Liver (tissue), 9 donors: ENCODE data around the gene IL12RB2. TPM values are rescaled to one million over a fixed set of nuclear protein-coding genes. Genes with fewer than 3 reads are reported as not detected.

Experiments used
- DNase-seq: peaks from one replicate; pipeline ENCODE4 v3.0.0-alpha.2; 2017; ENCODE audit warnings: low spot score
- H3K27ac ChIP-seq, 2 donors: one replicate each; pipeline ENCODE4 v1.7.0; 2013; ENCODE audit warnings: inconsistent platforms in 2 of 2, low read length in 2 of 2, control low read depth in 1 of 2, low read depth in 1 of 2, mild to moderate bottlenecking in 1 of 2
- H3K27me3 ChIP-seq, 4 donors: one replicate each; pipeline versions ENCODE4 v1.6.1 to v1.7.0; 2013; ENCODE audit warnings: low read length in 3 of 4, inconsistent platforms in 1 of 4, mild to moderate bottlenecking in 1 of 4, moderate library complexity in 1 of 4; ENCODE audit not compliant: control insufficient read depth in 4 of 4, insufficient read depth in 4 of 4
- H3K36me3 ChIP-seq, 4 donors: one replicate each; pipeline versions ENCODE4 v1.6.1 to v1.7.0; 2013; ENCODE audit warnings: low read length in 3 of 4, mild to moderate bottlenecking in 3 of 4, low read depth in 1 of 4, moderate library complexity in 1 of 4; ENCODE audit not compliant: control insufficient read depth in 4 of 4, insufficient read depth in 3 of 4
- H3K4me1 ChIP-seq, 4 donors: one replicate each; pipeline versions ENCODE4 v1.6.1 to v1.7.0; 2013; ENCODE audit warnings: low read length in 3 of 4, mild to moderate bottlenecking in 3 of 4, moderate library complexity in 1 of 4; ENCODE audit not compliant: control insufficient read depth in 4 of 4, insufficient read depth in 4 of 4
- H3K4me3 ChIP-seq, 3 donors: one replicate each; pipeline versions ENCODE4 v1.6.1 to v1.7.0; 2013; ENCODE audit warnings: low read length in 3 of 3, control low read depth in 1 of 3, low read depth in 1 of 3, mild to moderate bottlenecking in 1 of 3
- H3K9ac ChIP-seq, 2 donors: one replicate each; pipeline ENCODE4 v1.7.0; 2013; ENCODE audit warnings: low read length in 2 of 2, mild to moderate bottlenecking in 2 of 2, moderate library complexity in 2 of 2, control low read depth in 1 of 2, low read depth in 1 of 2
- H3K9me3 ChIP-seq, 4 donors: one replicate each; pipeline versions ENCODE4 v1.6.1 to v1.7.0; 2013; ENCODE audit warnings: low read length in 3 of 4; ENCODE audit not compliant: control insufficient read depth in 4 of 4
- ATF3 ChIP-seq: IDR thresholded peaks from 2 replicates; pipeline ENCODE4 v1.6.1; 2016; ENCODE audit warnings: antibody characterized with exemption
- CTCF ChIP-seq: fragments of 150-350 bp; IDR thresholded peaks from 2 replicates; pipeline ENCODE4 v1.5.1; 2017; ENCODE audit warnings: improper control_type of control experiment, low read depth, low read length; ENCODE audit not compliant: missing input control
- EGR1 ChIP-seq, 2 donors: IDR thresholded peaks; 2 replicates each; pipeline ENCODE4 v1.6.1; 2016 to 2018; ENCODE audit warnings: antibody characterized with exemption in 2 of 2, low read depth in 2 of 2
- FOXA1 ChIP-seq: IDR thresholded peaks from 2 replicates; pipeline ENCODE4 v1.6.1; 2016; ENCODE audit warnings: antibody characterized with exemption
- FOXA2 ChIP-seq: IDR thresholded peaks from 2 replicates; pipeline ENCODE4 v1.6.1; 2016; ENCODE audit warnings: antibody characterized with exemption
- GABPA ChIP-seq, 2 donors: IDR thresholded peaks in 1 of 2; conservative IDR thresholded peaks in 1 of 2; 2 replicates each; pipeline ENCODE4 v1.6.1; 2016; ENCODE audit warnings: antibody characterized with exemption in 2 of 2, mild to moderate bottlenecking in 1 of 2, moderate library complexity in 1 of 2
- HNF4A ChIP-seq, 2 donors: conservative IDR thresholded peaks; 2 replicates each; pipeline ENCODE4 v1.6.1; 2016; ENCODE audit warnings: antibody characterized with exemption in 2 of 2, mild to moderate bottlenecking in 2 of 2
- HNF4G ChIP-seq: IDR thresholded peaks from 2 replicates; pipeline ENCODE4 v1.6.1; 2016; ENCODE audit warnings: antibody characterized with exemption
- MAX ChIP-seq: IDR thresholded peaks from 2 replicates; pipeline ENCODE4 v1.6.1; 2016; ENCODE audit warnings: antibody characterized with exemption
- NR2F2 ChIP-seq: IDR thresholded peaks from 2 replicates; pipeline ENCODE4 v1.6.1; 2016; ENCODE audit warnings: antibody characterized with exemption
- RAD21 ChIP-seq, 2 donors: IDR thresholded peaks; 2 replicates each; pipeline ENCODE4 v1.6.1; 2016; ENCODE audit warnings: antibody characterized with exemption in 2 of 2, mild to moderate bottlenecking in 2 of 2
- REST ChIP-seq: IDR thresholded peaks from 2 replicates; pipeline ENCODE4 v1.6.1; 2016; ENCODE audit warnings: antibody characterized with exemption, mild to moderate bottlenecking
- RXRA ChIP-seq, 2 donors: IDR thresholded peaks; 2 replicates each; pipeline ENCODE4 v1.6.1; 2017 to 2018; ENCODE audit warnings: antibody characterized with exemption in 2 of 2, mild to moderate bottlenecking in 1 of 2
- SP1 ChIP-seq: IDR thresholded peaks from 2 replicates; pipeline ENCODE4 v1.6.1; 2018; ENCODE audit warnings: antibody characterized with exemption, mild to moderate bottlenecking
- TAF1 ChIP-seq: conservative IDR thresholded peaks from 2 replicates; pipeline ENCODE4 v1.6.1; 2016; ENCODE audit warnings: antibody characterized with exemption, mild to moderate bottlenecking
- YY1 ChIP-seq: IDR thresholded peaks from 2 replicates; pipeline ENCODE4 v1.6.1; 2016; ENCODE audit warnings: antibody characterized with exemption, mild to moderate bottlenecking
- ZBTB33 ChIP-seq: IDR thresholded peaks from 2 replicates; pipeline ENCODE4 v1.6.1; 2016; ENCODE audit warnings: antibody characterized with exemption
- WGBS: extraction: QIAGEN DNeasy Blood & Tissue Kit; methylation state at CpG from one replicate; pipeline ENCODE4 v1.1.7; 2013; 5-methylcytosine and 5-hydroxymethylcytosine counted together
- polyA plus RNA-seq, 2 donors: library from polyadenylated mRNA; stranded (reverse) in 1 of 2; unstranded in 1 of 2; fragments of 200-250 nt in 1 of 2; fragments of >200 nt in 1 of 2; fragmentation: Nextera tagmentation in 1 of 2; extraction: Ambion mirVana in 1 of 2; gene quantifications; one replicate each; pipeline versions ENCODE4 v1.2.1 to v1.2.3, GENCODE V29; 2013 to 2015
- total RNA-seq, 2 donors: library from RNA; depleted of rRNA; stranded (reverse); fragments of >200 nt; gene quantifications; one replicate each; pipeline ENCODE4 v1.2.3, GENCODE V29; 2014
- donor health status: healthy.
- donor health status: healthy.
- donor health status: healthy.
- donor health status: healthy.
- donor health status: healthy.

IL12RB2 gene
- total and polyA plus RNA-seq, 4 donors: 0.06 to 1.3 (median 0.58) TPM

- H3K36me3 ChIP-seq: no peaks in the 10 kb centered on the region
- 86% methylated on average over 4 of the region's 4 CpGs for WGBS
- no peaks in the 10 kb centered on the region for H3K9me3 ChIP-seq
- no peak for DNase-seq
- no peak for TF ChIP-seq FOXA1
- TF ChIP-seq ZBTB33: no peak
- TF ChIP-seq YY1: no peak
- no peak for TF ChIP-seq GABPA (IDR thresholded peaks at IDR 0.05 in 1 of 2, conservative IDR thresholded peaks at IDR 0.05 in 1 of 2)
- no peak for TF ChIP-seq EGR1 (IDR thresholded peaks at IDR 0.05; ENCODE audit: low read depth in 2 of 2)
- no peak for TF ChIP-seq CTCF
- no peak for TF ChIP-seq TAF1
- TF ChIP-seq MAX: no peak
- TF ChIP-seq FOXA2: no peak
- TF ChIP-seq SP1: no peak
- no peak for TF ChIP-seq NR2F2
- TF ChIP-seq RAD21 (IDR thresholded peaks at IDR 0.05): no peak
- no peak for TF ChIP-seq HNF4G
- no peak for TF ChIP-seq RXRA (IDR thresholded peaks at IDR 0.05)
- no peak for TF ChIP-seq ATF3
- TF ChIP-seq HNF4A (conservative IDR thresholded peaks at IDR 0.05): no peak
- no peak for TF ChIP-seq REST
- no peak overlapping the region for H3K27ac ChIP-seq
- no peak overlapping the region for H3K9ac ChIP-seq
- H3K27me3 ChIP-seq: no peaks in the 10 kb centered on the region
- H3K4me1 ChIP-seq: peaks cover 0 to 4% (median 2%) of the 10 kb centered on the region in 4 donors
- H3K4me3 ChIP-seq: no peak overlapping the region
These were observed 128.9 kb downstream of the IL12RB2 start for GRCh38 chr1:67436511-67437055.
